ENCODE results near the gene VPS72. TPM values are rescaled to one million over a fixed set of nuclear protein-coding genes. Genes with fewer than 3 reads are reported as not detected.
A peak's percentile ranks its signal among the peaks of the same experiment; 100 is the strongest.

The VPS72 gene
- polyA plus RNA-seq, 1 of the 3 experiments (the other 2 are of a cell fraction): 80.2 TPM

GRCh38 chr1:151135433-151136385 lies 54.3 kb downstream of the VPS72 start:
- no peaks in the 10 kb centered on the region for H3K9me3 ChIP-seq
- H3F3A ChIP-seq (replicated peaks; ENCODE audit: insufficient read depth): peaks cover under 1% of the 10 kb centered on the region
- CTCF ChIA-PET: interaction anchor here (0.7 to 2.1 kb wide), 3 partner anchors 20 to 36 kb away, joined by 3 to 6 read pairs (median 4); partner anchors contain the start of gene TNFAIP8L2
- H2AFZ ChIP-seq (ENCODE audit: low read depth): no peak overlapping the region
- WGBS (ENCODE audit: low lambda C conversion rate): 88% methylated on average over 11 of the region's 12 CpGs
- POLR2A ChIA-PET: interaction anchor here (0.6 kb wide), 1 partner anchor 408 kb away, joined by 3 read pairs; no protein-coding TSS in a partner anchor
- H3K27me3 ChIP-seq (ENCODE audit: insufficient read depth): no peaks in the 10 kb centered on the region
- no peak overlapping the region for H3K9ac ChIP-seq
- no peaks in the 10 kb centered on the region for H3K9me2 ChIP-seq
- no peak overlapping the region for H3K27ac ChIP-seq (ENCODE audit: low read depth in 2 of 2, low read length in 1 of 2)
- DNase-seq: peak; percentile 17
- no peak overlapping the region for H3K4me3 ChIP-seq (ENCODE audit: low read depth in 2 of 2, low read length in 1 of 2)
- no peak overlapping the region for H3K4me2 ChIP-seq
- H3K36me3 ChIP-seq (replicated peaks in 1 of 2; ENCODE audit: control insufficient read depth in 1 of 2, insufficient read depth in 2 of 2, low read length in 1 of 2): no peaks in the 10 kb centered on the region
- H4K20me1 ChIP-seq (ENCODE audit: insufficient read depth): no peaks in the 10 kb centered on the region
- H3K4me1 ChIP-seq (ENCODE audit: control insufficient read depth in 1 of 2, insufficient read depth in 2 of 2, low read depth in 1 of 2, low read length in 1 of 2): no peaks in the 10 kb centered on the region
- TF ChIP-seq FOXJ3 (CRISPR knock-in tag; IDR thresholded peaks at IDR 0.05) (no peak), TEAD4 (IDR thresholded peaks at IDR 0.05; ENCODE audit: borderline replicate concordance, insufficient read depth) (no peak), TCF12 (IDR thresholded peaks at IDR 0.05) (no peak), FOSL2 (IDR thresholded peaks at IDR 0.05; ENCODE audit: borderline replicate concordance, low read depth) (no peak), YY1 (IDR thresholded peaks at IDR 0.05; ENCODE audit: low read depth) (no peak), ELF1 (IDR thresholded peaks at IDR 0.05) (no peak), USF2 (IDR thresholded peaks at IDR 0.05; ENCODE audit: borderline replicate concordance, low read depth, low read length) (no peak), IRF3 (IDR thresholded peaks at IDR 0.05; ENCODE audit: low read depth, low read length) (no peak), MEF2A (IDR thresholded peaks at IDR 0.05; ENCODE audit: borderline replicate concordance, low read depth) (no peak), RAD21 (IDR thresholded peaks at IDR 0.05; ENCODE audit: low read length) (no peak), EP300 (IDR thresholded peaks at IDR 0.05; ENCODE audit: borderline replicate concordance in 1 of 2, low read depth in 1 of 2, low read length in 1 of 2) (no peak), CHD2 (IDR thresholded peaks at IDR 0.05; ENCODE audit: low read length, partially characterized antibody) (no peak), RXRA (IDR thresholded peaks at IDR 0.05; ENCODE audit: borderline replicate concordance, low read depth) (no peak), REST (IDR thresholded peaks at IDR 0.05; ENCODE audit: low read depth, low read length) (no peak), MAX (IDR thresholded peaks at IDR 0.05; ENCODE audit: low read depth) (no peak), RCOR1 (IDR thresholded peaks at IDR 0.05; ENCODE audit: low read length) (no peak)
- H3K79me2 ChIP-seq (ENCODE audit: insufficient read depth): no peaks in the 10 kb centered on the region

Data from SK-N-SH (cell line).